Fibroblast of mammary gland (primary cell): ENCODE data around the gene CD52.
A peak's percentile ranks its signal among the peaks of the same experiment; 100 is the strongest.

ENCODE experiments used
- DNase-seq: peaks from one replicate; pipeline ENCODE4 v3.0.0-alpha.2; 2010; ENCODE audit warnings: low read depth
- H3K4me3 ChIP-seq: 2 replicates; pipeline ENCODE4 v1.5.1; 2011; ENCODE audit warnings: low read depth, mild to moderate bottlenecking, low read length, moderate library complexity; ENCODE audit not compliant: control insufficient read depth
- TF ChIP-seq, protein P1 (sequence below): conservative IDR thresholded peaks from 2 replicates; pipeline ENCODE4 v1.5.1; 2011; ENCODE audit warnings: low read depth, low read length, inconsistent platforms; ENCODE audit not compliant: control insufficient read depth, insufficient read depth

The CD52 gene

DNA sequence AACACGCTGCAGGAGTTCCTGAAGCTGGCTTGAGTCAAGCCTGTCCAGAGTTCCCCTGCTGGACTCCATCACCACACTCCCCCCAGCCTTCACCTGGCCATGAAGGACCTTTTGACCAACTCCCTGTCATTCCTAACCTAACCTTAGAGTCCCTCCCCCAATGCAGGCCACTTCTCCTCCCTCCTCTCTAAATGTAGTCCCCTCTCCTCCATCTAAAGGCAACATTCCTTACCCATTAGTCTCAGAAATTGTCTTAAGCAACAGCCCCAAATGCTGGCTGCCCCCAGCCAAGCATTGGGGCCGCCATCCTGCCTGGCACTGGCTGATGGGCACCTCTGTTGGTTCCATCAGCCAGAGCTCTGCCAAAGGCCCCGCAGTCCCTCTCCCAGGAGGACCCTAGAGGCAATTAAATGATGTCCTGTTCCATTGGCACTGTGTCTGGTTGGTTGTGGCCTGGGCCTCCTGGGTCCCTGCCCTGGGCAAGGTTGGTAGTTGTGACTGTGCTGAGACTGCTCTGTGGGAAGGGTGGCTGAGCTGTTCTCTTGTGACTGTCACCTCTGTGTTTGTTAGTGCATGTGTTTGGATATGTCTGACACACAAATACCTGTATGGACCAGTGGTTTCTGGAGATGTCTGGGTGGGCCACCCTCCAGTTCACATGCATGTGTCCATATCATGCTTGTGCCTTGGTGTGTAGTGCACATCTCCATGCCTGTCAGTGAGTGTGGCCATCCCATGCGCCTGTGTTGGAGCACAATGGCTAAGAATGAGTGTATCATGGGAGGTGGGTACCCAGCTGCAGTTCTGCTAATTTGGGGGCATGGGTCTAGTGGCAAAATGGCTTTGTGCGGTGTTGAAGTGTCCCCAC, 36.4 kb upstream of the CD52 start:
- no peak for DNase-seq
- H3K4me3 ChIP-seq, result peak overlapping the region; percentile 82
- TF ChIP-seq, protein P1, sequence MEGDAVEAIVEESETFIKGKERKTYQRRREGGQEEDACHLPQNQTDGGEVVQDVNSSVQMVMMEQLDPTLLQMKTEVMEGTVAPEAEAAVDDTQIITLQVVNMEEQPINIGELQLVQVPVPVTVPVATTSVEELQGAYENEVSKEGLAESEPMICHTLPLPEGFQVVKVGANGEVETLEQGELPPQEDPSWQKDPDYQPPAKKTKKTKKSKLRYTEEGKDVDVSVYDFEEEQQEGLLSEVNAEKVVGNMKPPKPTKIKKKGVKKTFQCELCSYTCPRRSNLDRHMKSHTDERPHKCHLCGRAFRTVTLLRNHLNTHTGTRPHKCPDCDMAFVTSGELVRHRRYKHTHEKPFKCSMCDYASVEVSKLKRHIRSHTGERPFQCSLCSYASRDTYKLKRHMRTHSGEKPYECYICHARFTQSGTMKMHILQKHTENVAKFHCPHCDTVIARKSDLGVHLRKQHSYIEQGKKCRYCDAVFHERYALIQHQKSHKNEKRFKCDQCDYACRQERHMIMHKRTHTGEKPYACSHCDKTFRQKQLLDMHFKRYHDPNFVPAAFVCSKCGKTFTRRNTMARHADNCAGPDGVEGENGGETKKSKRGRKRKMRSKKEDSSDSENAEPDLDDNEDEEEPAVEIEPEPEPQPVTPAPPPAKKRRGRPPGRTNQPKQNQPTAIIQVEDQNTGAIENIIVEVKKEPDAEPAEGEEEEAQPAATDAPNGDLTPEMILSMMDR, result no peak

DNA sequence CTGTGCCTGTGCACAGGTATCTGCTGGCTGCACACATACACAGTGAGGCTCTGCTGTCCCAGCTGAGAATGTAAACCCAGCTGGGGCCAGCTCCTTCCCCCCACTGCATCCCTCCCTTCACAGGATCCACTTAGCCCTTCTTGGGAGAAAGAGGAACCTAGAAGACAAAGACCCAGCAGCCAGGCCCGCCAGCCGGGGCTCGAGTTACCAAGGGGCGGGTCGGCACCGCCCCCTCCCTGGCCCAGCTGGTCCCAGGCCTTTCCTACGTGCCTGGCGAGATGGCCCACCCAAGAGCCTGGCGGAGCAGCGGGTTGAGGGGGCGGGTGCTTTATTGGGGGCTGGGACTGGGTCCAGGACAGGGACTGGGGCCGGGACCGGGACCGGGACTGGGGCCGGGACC, 35.8 kb upstream of the CD52 start:
- DNase-seq, result peak; percentile 43
- TF ChIP-seq, protein P1, result no peak
- peak overlapping the region; percentile 82 for H3K4me3 ChIP-seq

DNA sequence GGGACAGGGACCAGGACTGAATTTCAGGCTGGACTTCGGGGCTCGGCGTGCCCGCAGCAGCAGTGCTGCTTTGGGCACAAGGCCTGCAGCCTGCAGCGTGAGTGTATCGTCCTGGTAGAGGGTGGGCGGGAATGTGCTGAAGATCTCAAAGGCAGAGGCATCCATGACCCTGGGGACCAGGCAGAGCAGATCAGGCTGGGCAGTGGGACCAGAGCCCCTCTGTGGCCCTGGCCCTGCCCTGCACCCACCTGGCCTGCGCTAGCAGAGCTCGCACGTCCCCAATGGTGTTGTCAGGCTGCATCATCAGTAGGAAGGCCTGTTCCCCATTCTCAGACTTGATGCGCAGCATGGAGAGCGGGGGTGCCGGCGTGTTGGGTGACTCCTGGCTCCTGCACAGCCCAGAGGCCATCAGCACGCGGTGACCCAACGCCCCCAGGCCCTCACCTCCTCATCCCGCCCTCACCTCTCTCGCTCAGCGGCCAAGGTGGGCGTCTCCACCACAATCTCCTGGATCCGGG, 35.3 kb upstream of the CD52 start:
- TF ChIP-seq, protein P1, result no peak
- H3K4me3 ChIP-seq, result no peak overlapping the region
- no peak for DNase-seq

DNA sequence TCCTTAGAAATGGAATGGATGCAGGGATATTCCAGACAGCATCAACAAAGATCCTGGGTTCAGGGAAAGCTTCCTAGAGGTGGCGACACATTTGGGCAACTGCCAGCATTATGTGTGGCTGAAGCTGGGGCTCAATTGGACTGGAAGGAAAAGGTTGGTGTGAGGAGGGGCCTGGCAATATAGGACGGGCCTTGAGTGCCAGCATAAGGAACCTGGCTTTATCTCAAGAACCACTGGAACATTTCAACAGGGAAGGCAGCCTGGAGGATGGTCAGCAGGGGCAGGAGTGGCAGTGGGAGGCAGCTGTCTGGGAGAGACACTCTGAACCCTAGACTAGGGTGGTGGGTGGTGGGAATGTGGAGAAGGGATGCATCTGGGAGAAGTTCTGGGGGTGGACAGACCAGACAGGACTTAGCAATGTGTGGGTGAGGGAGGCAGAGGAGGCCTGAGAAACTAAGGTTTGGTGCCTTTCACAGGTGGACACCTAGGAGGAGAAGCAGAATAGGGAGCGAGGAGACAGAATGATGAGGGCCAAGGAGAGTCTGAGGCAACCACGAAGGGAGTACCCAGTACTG, 34.4 kb upstream of the CD52 start:
- TF ChIP-seq, protein P1, result no peak
- DNase-seq, result no peak
- H3K4me3 ChIP-seq, result no peak overlapping the region

DNA sequence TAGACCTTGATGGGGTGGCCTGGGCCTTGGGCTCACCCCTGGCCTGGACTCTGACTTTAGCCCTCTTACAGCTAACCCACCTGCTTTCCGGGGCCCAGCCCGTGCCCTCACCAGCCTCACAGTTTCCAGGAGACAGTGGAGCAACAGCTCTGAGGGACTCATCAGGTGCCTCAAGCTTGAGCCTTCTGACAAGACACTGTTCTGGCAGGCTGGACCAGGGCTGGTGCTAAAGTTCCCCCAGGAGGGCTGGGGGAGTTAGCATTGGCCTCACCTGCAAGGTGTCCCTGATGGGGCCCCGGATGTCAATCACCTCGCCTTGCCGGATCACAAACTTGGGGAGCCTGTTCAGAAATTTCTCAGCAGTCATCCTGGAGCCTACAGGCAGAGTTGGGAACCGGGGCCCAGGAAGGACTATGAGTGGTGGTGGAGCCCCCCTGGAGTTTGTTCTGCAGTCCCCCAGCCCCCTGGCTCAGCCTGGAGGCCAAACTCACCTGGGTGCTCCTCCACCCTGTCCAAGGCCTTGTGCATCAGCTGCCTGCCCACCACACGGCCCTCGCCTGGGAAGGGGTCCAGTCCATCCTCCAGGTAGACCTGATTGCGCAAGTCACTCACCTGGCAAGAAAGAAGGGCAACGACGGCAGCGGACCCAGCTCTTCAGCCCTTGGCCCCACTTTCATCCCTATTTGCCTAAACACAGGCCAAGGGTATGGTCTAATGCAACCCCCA, 33.7 kb upstream of the CD52 start:
- DNase-seq, result no peak
- H3K4me3 ChIP-seq, result no peak overlapping the region
- TF ChIP-seq, protein P1, result no peak

DNA sequence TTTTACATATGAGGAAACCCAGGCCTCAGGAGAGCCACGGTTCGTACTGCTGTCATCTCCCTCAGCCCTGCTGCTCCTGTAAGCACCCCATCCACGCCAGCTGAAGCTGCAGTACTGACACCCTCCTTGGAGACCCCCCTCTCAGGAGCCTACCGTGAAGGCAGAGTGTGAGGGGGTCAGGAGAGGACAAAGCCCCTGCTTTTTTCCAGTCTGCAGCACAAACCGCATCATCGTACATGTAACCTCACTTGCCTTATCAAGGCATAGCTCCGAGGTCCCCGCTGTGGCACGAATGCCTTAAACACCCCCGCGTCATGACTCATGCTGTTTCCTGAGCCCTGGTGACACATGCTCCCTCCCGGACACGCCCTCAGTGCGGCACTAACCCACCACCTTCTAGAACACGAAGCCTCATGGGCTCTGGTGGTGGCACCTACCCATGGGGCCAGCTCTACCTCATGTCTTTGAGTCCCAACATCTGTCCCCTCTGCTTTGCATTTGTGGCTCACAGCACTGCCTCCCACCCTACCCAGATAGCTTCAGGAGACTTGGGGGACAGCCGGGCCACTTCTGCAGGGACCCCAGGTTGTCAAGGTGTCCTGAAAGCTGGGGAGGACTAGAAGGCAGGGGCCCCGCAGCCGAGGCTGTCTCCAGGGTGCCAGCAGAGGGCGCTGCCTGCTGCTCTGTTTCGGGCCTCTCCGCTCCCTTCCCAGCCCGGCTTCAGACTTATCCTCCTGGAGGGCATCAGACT, 33.0 kb upstream of the CD52 start:
- H3K4me3 ChIP-seq, result no peak overlapping the region
- peak; percentile 96 for DNase-seq
- TF ChIP-seq, protein P1, result peak; percentile 72
